DND-41 (cell line): Measurements from ENCODE around the gene ABCA12.

Source experiments
- EZH2 ChIP-seq: IDR thresholded peaks from 3 replicates; pipeline ENCODE4 v1.6.1; 2012; ENCODE audit warnings: borderline replicate concordance, low read depth, mild to moderate bottlenecking, moderate library complexity, low read length, inconsistent platforms; ENCODE audit not compliant: severe bottlenecking
- TF ChIP-seq, protein P1 (sequence below): IDR thresholded peaks from 2 replicates; pipeline ENCODE4 v1.5.1; 2012; ENCODE audit warnings: borderline replicate concordance, low read length, moderate library complexity, mild to moderate bottlenecking; ENCODE audit not compliant: poor library complexity, severe bottlenecking; ENCODE audit errors: extremely low read depth

DNA sequence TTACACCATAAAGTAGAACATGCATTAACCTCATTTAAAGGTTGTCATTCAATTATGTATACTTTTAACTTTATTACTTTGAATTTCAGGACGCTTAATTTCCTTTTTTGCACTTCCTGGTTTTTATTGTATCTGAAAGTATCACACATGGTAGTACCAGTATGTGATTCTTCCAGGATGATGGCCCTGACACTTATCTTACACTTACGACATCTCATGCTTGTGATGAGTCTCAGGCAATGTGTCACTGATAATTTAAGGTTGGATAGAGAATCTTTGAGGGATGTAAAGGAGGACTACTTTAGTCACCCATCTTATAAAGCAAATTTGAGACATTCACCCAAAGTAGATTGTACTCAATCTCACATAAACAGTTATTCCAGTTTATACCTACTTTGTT lies 74.9 kb downstream of the ABCA12 start:
- no peak for TF ChIP-seq EZH2
- TF ChIP-seq, protein P1, sequence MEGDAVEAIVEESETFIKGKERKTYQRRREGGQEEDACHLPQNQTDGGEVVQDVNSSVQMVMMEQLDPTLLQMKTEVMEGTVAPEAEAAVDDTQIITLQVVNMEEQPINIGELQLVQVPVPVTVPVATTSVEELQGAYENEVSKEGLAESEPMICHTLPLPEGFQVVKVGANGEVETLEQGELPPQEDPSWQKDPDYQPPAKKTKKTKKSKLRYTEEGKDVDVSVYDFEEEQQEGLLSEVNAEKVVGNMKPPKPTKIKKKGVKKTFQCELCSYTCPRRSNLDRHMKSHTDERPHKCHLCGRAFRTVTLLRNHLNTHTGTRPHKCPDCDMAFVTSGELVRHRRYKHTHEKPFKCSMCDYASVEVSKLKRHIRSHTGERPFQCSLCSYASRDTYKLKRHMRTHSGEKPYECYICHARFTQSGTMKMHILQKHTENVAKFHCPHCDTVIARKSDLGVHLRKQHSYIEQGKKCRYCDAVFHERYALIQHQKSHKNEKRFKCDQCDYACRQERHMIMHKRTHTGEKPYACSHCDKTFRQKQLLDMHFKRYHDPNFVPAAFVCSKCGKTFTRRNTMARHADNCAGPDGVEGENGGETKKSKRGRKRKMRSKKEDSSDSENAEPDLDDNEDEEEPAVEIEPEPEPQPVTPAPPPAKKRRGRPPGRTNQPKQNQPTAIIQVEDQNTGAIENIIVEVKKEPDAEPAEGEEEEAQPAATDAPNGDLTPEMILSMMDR, result no peak
